ENCODE data around the gene DIP2B. TPM values are rescaled to one million over a fixed set of nuclear protein-coding genes. Genes with fewer than 3 reads are reported as not detected.

The DIP2B gene
- total and polyA plus RNA-seq, 2 donors (not counting 1 experiment from before 2014, with no cell fraction given), result 12.6 to 21.0 TPM

DNA sequence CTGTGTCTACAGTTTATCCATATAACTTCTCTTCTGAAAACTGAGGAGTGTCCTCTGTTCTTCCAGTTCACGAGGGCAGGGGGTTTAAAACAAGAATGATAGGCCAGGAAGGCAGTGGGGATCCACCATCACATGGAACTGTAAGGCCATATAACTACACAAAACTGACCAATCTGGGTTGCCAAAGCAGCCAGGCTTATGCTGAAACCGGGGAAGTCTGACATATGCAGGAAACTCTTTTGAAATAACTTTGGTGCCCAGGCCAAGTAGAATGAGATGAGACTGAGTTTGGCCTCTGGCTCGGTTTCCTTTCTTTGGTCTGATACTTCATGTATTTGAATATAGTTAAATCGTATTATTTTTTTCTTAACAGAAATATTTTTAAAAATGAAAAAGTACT lies 241.1 kb downstream of the DIP2B start:
- Histone ChIP-seq H3K27me3 (ENCODE audit: control insufficient read depth, insufficient read depth, low read length) (no peaks in the 10 kb centered on the region), H3K4me1 (ENCODE audit: control insufficient read depth, extremely low read depth, insufficient read depth, low read length) (no peaks in the 10 kb centered on the region), H3K36me3 (ENCODE audit: control insufficient read depth, insufficient read depth, low read length) (no peaks in the 10 kb centered on the region), H2AFZ (ENCODE audit: low read length) (no peak overlapping the region), H3K9me3 (ENCODE audit: control insufficient read depth, insufficient read depth, low read depth, low read length) (no peaks in the 10 kb centered on the region), H3K27ac (ENCODE audit: insufficient read depth, low read length) (no peak overlapping the region), H3K79me2 (ENCODE audit: control insufficient read depth, insufficient read depth, low read length) (no peaks in the 10 kb centered on the region), H4K20me1 (ENCODE audit: control insufficient read depth, extremely low read depth, insufficient read depth, low read length) (no peaks in the 10 kb centered on the region), H3K9ac (ENCODE audit: insufficient read depth, low read length) (no peak overlapping the region), H3K4me2 (ENCODE audit: extremely low read depth, insufficient read depth, low read length) (no peak overlapping the region), H3K4me3 (replicated peaks in 1 of 4; ENCODE audit: control extremely low read depth in 1 of 4, insufficient read depth in 1 of 4, low read depth in 3 of 4, low read length in 4 of 4) (no peak overlapping the region)
- no peak for DNase-seq (ENCODE audit: low read depth in 2 of 2)
- TF ChIP-seq, protein P1, sequence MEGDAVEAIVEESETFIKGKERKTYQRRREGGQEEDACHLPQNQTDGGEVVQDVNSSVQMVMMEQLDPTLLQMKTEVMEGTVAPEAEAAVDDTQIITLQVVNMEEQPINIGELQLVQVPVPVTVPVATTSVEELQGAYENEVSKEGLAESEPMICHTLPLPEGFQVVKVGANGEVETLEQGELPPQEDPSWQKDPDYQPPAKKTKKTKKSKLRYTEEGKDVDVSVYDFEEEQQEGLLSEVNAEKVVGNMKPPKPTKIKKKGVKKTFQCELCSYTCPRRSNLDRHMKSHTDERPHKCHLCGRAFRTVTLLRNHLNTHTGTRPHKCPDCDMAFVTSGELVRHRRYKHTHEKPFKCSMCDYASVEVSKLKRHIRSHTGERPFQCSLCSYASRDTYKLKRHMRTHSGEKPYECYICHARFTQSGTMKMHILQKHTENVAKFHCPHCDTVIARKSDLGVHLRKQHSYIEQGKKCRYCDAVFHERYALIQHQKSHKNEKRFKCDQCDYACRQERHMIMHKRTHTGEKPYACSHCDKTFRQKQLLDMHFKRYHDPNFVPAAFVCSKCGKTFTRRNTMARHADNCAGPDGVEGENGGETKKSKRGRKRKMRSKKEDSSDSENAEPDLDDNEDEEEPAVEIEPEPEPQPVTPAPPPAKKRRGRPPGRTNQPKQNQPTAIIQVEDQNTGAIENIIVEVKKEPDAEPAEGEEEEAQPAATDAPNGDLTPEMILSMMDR (conservative IDR thresholded peaks at IDR 0.05 in 1 of 2, IDR thresholded peaks at IDR 0.05 in 1 of 2; ENCODE audit: low read depth in 1 of 2, low read length in 2 of 2), result no peak
- TF ChIP-seq EZH2 (IDR thresholded peaks at IDR 0.05; ENCODE audit: low read length, missing control alignments), result no peak

DNA sequence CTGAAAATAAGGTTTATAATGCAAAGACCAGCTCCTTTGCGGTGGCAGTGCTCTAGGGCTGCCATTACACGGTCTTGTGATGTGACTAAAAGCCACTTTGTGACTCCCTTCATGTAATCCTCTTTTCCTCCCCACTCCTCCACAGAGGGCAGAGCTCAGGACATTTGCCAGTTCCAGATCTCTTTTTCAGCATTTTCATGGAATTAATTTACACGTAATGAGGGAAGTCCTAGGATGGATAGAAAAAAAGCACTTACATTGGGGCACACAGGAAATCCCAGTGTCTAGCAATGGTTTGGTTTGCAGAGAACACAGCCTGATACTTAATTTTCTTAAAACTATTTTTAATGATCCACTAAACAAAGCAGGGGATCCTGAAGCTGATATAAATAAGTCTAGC lies 241.6 kb downstream of the DIP2B start:
- Histone ChIP-seq H3K9ac (ENCODE audit: insufficient read depth, low read length) (no peak overlapping the region), H2AFZ (ENCODE audit: low read length) (no peak overlapping the region), H3K4me3 (replicated peaks in 1 of 4; ENCODE audit: control extremely low read depth in 1 of 4, insufficient read depth in 1 of 4, low read depth in 3 of 4, low read length in 4 of 4) (no peak overlapping the region), H4K20me1 (ENCODE audit: control insufficient read depth, extremely low read depth, insufficient read depth, low read length) (no peaks in the 10 kb centered on the region), H3K79me2 (ENCODE audit: control insufficient read depth, insufficient read depth, low read length) (no peaks in the 10 kb centered on the region), H3K9me3 (ENCODE audit: control insufficient read depth, insufficient read depth, low read depth, low read length) (no peaks in the 10 kb centered on the region), H3K4me1 (ENCODE audit: control insufficient read depth, extremely low read depth, insufficient read depth, low read length) (no peaks in the 10 kb centered on the region), H3K27me3 (ENCODE audit: control insufficient read depth, insufficient read depth, low read length) (no peaks in the 10 kb centered on the region), H3K4me2 (ENCODE audit: extremely low read depth, insufficient read depth, low read length) (no peak overlapping the region), H3K36me3 (ENCODE audit: control insufficient read depth, insufficient read depth, low read length) (no peaks in the 10 kb centered on the region), H3K27ac (ENCODE audit: insufficient read depth, low read length) (no peak overlapping the region)
- no peak for TF ChIP-seq EZH2 (IDR thresholded peaks at IDR 0.05; ENCODE audit: low read length, missing control alignments)
- TF ChIP-seq, protein P1 (conservative IDR thresholded peaks at IDR 0.05 in 1 of 2, IDR thresholded peaks at IDR 0.05 in 1 of 2; ENCODE audit: low read depth in 1 of 2, low read length in 2 of 2), result no peak
- DNase-seq (ENCODE audit: low read depth in 2 of 2), result no peak

DNA sequence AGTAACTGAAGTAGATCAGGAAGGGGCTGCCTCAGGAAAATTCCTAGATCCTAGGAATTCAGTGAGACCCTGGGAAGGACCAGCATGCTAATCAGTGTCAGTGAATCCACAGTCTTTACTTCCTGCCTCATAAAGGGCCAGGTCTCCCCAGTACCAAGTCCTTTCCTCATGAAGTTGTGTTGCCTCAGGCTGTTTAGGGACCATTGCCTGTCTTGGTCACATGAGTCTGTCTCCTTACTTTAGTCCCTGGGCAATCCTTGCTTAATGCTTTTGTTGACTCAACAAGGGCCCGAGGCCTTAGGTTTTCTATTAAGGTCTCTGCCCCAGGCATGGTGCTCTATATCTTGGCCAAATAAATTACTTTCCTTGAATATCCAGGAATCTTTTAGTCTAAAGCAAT lies 243.0 kb downstream of the DIP2B start:
- no peak overlapping the region for H2AFZ ChIP-seq (ENCODE audit: low read length)
- no peak overlapping the region for H3K9ac ChIP-seq (ENCODE audit: insufficient read depth, low read length)
- DNase-seq (ENCODE audit: low read depth in 2 of 2), result no peak
- H3K27ac ChIP-seq (ENCODE audit: insufficient read depth, low read length), result no peak overlapping the region
- no peak overlapping the region for H3K4me2 ChIP-seq (ENCODE audit: extremely low read depth, insufficient read depth, low read length)
- no peaks in the 10 kb centered on the region for H3K4me1 ChIP-seq (ENCODE audit: control insufficient read depth, extremely low read depth, insufficient read depth, low read length)
- H3K36me3 ChIP-seq (ENCODE audit: control insufficient read depth, insufficient read depth, low read length), result no peaks in the 10 kb centered on the region
- no peaks in the 10 kb centered on the region for H4K20me1 ChIP-seq (ENCODE audit: control insufficient read depth, extremely low read depth, insufficient read depth, low read length)
- no peaks in the 10 kb centered on the region for H3K9me3 ChIP-seq (ENCODE audit: control insufficient read depth, insufficient read depth, low read depth, low read length)
- no peaks in the 10 kb centered on the region for H3K79me2 ChIP-seq (ENCODE audit: control insufficient read depth, insufficient read depth, low read length)
- H3K27me3 ChIP-seq (ENCODE audit: control insufficient read depth, insufficient read depth, low read length), result no peaks in the 10 kb centered on the region
- TF ChIP-seq, protein P1 (conservative IDR thresholded peaks at IDR 0.05 in 1 of 2, IDR thresholded peaks at IDR 0.05 in 1 of 2; ENCODE audit: low read depth in 1 of 2, low read length in 2 of 2), result no peak
- no peak for TF ChIP-seq EZH2 (IDR thresholded peaks at IDR 0.05; ENCODE audit: low read length, missing control alignments)
- H3K4me3 ChIP-seq (replicated peaks in 1 of 4; ENCODE audit: control extremely low read depth in 1 of 4, insufficient read depth in 1 of 4, low read depth in 3 of 4, low read length in 4 of 4), result no peak overlapping the region
